Ascending aorta (tissue), 2 donors: ENCODE measurements around the gene MYADML2. TPM values are rescaled to one million over a fixed set of nuclear protein-coding genes. Genes with fewer than 3 reads are reported as not detected.

Experiments
- DNase-seq, 2 donors: peaks; one replicate each; pipeline ENCODE4 v3.0.0-alpha.2; 2019; ENCODE audit warnings: low spot score in 2 of 2
- H3K27ac ChIP-seq, 2 donors: fragments of 200-600 bp; sonication (generic); one replicate each; pipeline ENCODE4 v1.5.1; 2016 to 2017; ENCODE audit warnings: mild to moderate bottlenecking in 1 of 2
- H3K27me3 ChIP-seq: fragments of 200-600 bp; sonication (generic); one replicate; pipeline ENCODE4 v1.5.1; 2017
- H3K36me3 ChIP-seq, 2 donors: fragments of 200-600 bp; sonication (generic); one replicate each; pipeline ENCODE4 v1.5.1; 2016
- H3K4me1 ChIP-seq, 2 donors: fragments of 200-600 bp; sonication (generic); one replicate each; pipeline ENCODE4 v1.5.1; 2016 to 2017; ENCODE audit warnings: mild to moderate bottlenecking in 1 of 2
- H3K4me3 ChIP-seq, 2 donors: fragments of 200-600 bp; sonication (generic); one replicate each; pipeline ENCODE4 v1.5.1; 2016 to 2017; ENCODE audit warnings: mild to moderate bottlenecking in 1 of 2
- H3K9me3 ChIP-seq, 2 donors: fragments of 200-600 bp; sonication (generic); one replicate each; pipeline ENCODE4 v1.5.1; 2016
- intact Hi-C: fragments of 100-400 bp; cut with DNase I; formaldehyde crosslinking; loops from one replicate; pipeline ENCODE4 v1.15.1; 2023
- total RNA-seq: library from RNA; depleted of rRNA; stranded (reverse); fragments of >200 nt; gene quantifications from one replicate; pipeline ENCODE4 v1.1.0, GENCODE V29; 2016
- TF ChIP-seq, protein P1 (sequence below), 3 experiments: fragments of 200-600 bp in 2 of 3; fragments of 450-650 bp in 1 of 3; sonication (generic) in 2 of 3; IDR thresholded peaks; one replicate each; pipeline ENCODE4 v1.5.1; 2016 to 2019; ENCODE audit warnings: antibody characterized with exemption in 3 of 3, mild to moderate bottlenecking in 1 of 3, moderate library complexity in 1 of 3

Gene MYADML2
- total RNA-seq, 1 donor from 2014 or later, result not detected

DNA sequence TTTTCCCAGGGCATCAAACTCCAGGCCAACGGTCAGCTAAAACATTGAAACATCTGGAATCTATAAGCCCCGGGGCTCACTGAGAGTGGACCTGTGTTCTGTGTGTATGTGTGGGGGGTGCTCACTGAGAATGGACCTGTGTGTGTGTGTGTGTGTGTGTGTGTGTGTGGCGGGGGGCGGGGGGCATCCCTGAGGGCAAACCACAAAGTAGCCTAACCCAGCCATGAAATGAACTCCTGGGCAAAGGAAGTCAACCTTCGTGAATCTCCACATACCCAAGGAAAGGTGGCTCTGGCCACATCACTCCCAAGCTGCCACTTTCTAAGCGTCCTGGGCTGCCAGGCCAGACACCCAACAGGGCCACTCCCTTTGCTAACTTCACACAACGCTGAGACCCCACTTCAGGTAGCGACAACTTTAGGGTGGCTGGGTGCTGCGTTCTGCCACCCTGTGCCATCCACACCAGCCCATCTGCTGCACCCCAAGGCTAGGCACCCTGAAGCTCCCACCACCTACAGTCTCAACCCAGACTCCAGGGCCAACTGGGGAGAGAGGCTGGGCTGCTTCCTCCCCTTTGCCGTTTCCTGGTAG, 21.1 kb downstream of the MYADML2 start:
- H3K4me1 ChIP-seq, result peaks cover 26 to 49% of the 10 kb centered on the region in 2 donors
- DNase-seq, result no peak
- peak overlapping the region; percentile 85 to 97 for H3K4me3 ChIP-seq
- TF ChIP-seq, protein P1, sequence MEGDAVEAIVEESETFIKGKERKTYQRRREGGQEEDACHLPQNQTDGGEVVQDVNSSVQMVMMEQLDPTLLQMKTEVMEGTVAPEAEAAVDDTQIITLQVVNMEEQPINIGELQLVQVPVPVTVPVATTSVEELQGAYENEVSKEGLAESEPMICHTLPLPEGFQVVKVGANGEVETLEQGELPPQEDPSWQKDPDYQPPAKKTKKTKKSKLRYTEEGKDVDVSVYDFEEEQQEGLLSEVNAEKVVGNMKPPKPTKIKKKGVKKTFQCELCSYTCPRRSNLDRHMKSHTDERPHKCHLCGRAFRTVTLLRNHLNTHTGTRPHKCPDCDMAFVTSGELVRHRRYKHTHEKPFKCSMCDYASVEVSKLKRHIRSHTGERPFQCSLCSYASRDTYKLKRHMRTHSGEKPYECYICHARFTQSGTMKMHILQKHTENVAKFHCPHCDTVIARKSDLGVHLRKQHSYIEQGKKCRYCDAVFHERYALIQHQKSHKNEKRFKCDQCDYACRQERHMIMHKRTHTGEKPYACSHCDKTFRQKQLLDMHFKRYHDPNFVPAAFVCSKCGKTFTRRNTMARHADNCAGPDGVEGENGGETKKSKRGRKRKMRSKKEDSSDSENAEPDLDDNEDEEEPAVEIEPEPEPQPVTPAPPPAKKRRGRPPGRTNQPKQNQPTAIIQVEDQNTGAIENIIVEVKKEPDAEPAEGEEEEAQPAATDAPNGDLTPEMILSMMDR (IDR thresholded peaks at IDR 0.05), result no peak
- no peaks in the 10 kb centered on the region for H3K27me3 ChIP-seq
- no peaks in the 10 kb centered on the region for H3K9me3 ChIP-seq
- intact Hi-C loops, result loop anchor here (1.0 to 5.0 kb wide), 5 partner anchors 15 to 223 kb away; partner anchors contain the start of genes ALYREF, ANAPC11, ARHGDIA and FASN
- H3K36me3 ChIP-seq, result peaks cover 12 to 16% of the 10 kb centered on the region in 2 donors
- peak overlapping the region; percentile 92 to 93 for H3K27ac ChIP-seq

DNA sequence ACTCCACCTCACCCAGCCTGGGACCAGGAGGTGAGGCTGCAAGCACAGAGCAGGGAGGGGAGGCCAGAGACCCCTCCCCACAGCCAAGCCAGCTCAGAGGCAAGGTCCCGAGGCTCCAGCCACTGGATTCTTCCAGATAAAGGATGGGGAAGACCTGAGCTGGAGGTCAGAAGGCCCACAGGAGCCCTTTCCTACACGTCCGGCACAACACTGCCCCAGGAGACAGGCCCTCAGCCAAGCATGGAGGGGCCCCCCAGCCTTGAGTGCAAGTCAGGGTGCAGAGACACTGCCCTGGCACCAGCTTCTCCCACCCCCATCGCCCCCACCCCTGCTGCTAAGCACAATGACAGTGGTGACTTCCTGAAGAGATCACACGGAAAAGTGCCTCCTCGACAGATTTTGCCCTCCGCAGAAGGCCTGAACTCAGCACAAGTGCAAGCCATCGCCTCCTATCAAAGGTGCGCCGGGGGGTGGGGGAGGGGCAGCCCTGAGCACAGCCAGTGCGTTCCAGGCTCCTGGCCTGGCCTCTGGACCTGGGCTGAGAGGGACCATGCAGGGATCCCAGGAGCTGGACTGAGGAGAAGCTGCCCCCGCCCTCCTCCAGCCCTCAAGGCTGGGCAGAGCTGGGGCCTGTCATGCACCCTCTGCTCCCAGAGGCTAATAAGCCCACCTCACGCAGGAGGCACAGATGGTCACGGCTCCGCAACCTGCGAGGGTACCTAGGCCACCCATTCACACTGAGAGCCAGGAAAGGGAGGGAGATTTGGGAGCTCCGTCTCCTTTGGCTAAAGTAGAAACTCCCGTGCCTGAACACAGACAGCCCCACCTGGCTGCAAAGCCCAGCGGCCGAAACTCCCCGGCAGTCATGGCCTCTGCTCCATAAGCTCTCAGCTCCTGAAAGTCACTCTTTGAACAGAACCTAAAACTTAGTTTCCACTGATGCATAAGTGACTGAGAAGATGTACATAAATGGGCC, 22.2 kb downstream of the MYADML2 start:
- intact Hi-C loops, result loop anchor here (5.0 kb wide), 2 partner anchors 53 to 172 kb away; partner anchors contain the start of genes ARHGDIA and FASN
- DNase-seq, result no peak
- Histone ChIP-seq H3K4me1 (peaks cover 26 to 49% of the 10 kb centered on the region in 2 donors), H3K36me3 (peaks cover 18 to 27% of the 10 kb centered on the region in 2 donors), H3K4me3 (no peak overlapping the region), H3K27me3 (no peaks in the 10 kb centered on the region), H3K27ac (peak overlapping the region; percentile 13 to 72), H3K9me3 (no peaks in the 10 kb centered on the region)
- TF ChIP-seq, protein P1 (IDR thresholded peaks at IDR 0.05), result no peak

DNA sequence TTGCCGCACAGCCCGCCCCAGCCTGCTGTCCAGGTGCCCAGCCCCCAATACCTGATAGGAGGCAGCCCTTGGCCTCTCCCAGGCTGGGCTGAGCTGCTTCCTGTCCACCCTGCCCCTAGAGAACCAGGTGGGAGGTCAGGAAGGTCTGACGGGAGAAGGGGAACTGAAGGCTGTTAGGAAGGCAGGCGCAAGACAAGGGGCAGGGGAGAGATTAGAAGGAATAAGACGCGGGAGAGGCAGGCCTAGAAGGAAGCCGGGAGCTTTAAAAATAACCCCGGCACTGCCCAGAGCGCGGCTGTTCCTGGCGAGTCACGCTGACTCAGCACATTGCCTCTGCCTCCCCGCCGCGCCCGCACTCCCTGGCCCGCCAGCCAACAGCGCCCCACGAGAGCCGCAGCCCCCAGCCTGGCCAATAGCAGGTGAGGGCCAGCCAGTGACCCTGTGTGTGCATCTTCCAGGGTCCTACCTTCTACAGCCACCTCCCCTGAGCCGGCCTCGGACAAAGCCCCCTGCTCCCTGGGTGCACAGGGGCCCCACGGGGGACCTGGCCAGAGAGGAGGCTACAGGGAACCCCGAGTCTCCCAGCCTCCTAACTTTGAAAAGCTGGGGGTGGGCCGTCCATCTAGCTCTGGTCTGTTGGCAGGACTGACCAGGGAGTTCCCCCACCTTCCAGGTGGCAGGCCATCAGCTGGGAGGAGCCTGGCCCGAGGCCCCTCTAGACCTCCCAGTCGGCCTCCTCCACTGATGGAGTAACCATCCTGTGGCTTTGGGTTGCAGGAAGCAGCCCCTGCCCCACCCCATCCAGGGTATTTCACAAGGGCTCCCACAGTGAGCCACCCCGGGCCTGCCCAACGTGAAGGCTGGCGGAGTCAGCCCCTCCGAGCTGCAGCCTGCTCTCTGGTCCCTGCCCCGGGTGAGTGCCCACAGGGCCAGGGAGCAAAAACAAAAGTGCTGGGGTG, 23.5 kb downstream of the MYADML2 start:
- Histone ChIP-seq H3K36me3 (peaks cover 20 to 27% of the 10 kb centered on the region in 2 donors), H3K4me1 (peaks cover 26 to 47% of the 10 kb centered on the region in 2 donors), H3K4me3 (peak overlapping the region; percentile 38 to 57), H3K9me3 (no peaks in the 10 kb centered on the region), H3K27me3 (no peaks in the 10 kb centered on the region), H3K27ac (peak overlapping the region; percentile 53 to 72)
- intact Hi-C loops, result no loop called here
- TF ChIP-seq, protein P1 (IDR thresholded peaks at IDR 0.05), result no peak
- DNase-seq, result peak in 1 of 2 donors; percentile 84

DNA sequence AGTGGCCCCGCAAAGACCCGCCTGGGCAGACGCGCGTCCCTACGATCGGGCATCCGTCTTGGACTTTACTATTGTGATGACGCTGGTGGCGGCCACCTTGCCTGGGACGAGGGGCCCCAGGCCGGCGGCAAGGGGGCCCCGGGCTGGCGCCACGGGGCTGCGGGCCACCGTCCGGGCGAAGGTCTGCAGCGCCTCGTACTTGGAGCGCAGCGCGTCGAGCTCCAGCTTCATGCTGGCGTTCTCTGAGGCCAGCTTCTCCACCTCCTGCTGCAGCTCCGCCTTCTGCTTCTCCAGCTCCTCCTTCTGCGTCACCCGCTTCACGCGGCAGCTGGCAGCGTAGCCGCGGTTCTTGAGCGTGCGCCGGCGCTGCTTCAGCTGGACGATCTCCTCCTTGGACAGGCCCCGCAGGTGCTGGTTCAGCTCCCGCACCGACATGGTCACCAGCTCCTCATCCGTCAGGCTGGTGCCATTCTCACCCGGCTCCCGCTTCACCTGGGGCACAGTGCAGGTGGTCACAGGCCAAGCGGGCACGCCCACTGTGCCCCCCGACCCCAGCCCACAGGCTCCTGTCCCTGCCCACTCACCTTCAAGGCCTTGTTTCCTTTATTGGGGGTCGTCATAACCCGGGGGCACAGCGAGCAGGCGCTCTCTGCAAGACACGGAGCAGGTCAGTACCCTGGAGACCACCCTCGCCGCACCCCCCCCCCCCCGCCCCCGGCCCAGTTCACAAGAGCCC, 24.3 kb downstream of the MYADML2 start:
- H3K4me3 ChIP-seq, result peak overlapping the region; percentile 38 to 57
- no peak for DNase-seq
- H3K9me3 ChIP-seq, result no peaks in the 10 kb centered on the region
- no peaks in the 10 kb centered on the region for H3K27me3 ChIP-seq
- peak overlapping the region; percentile 53 to 72 for H3K27ac ChIP-seq
- H3K36me3 ChIP-seq, result peaks cover 20 to 27% of the 10 kb centered on the region in 2 donors
- peaks cover 26 to 44% of the 10 kb centered on the region in 2 donors for H3K4me1 ChIP-seq
- intact Hi-C loops, result no loop called here
- TF ChIP-seq, protein P1 (IDR thresholded peaks at IDR 0.05), result no peak
